ENCODE results near the gene C20orf96. TPM values are rescaled to one million over a fixed set of nuclear protein-coding genes. Genes with fewer than 3 reads are reported as not detected.

Gene C20orf96
- total and polyA plus RNA-seq, 2 donors (not counting 3 experiments of a cell fraction or from before 2014, with no cell fraction given): 17.0 to 17.2 TPM

DNA sequence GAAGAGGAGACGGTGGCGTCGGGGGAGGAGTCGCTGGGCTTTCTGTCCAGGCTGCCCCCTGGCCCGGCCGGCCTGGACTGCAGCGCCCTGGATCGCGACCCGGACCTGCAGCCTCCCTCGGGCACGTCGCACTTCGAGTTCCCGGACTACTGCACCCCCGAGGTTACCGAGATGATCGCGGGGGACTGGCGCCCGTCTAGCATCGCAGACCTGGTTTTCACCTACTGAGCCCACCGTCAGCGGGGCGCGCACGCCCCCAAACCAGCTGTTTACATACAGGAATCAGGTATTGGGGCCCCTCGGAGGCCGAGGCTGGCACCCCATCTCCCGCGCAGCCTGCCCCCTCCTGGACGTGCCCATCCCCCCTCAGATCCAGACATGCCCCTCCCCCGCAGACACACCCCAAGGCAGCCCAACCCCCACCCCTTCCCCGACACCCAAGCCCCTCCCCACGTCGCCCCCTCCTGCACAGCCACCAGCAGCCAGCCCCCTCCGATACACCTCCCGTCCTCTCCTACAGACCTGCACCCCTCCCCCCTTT is 36.2 kb upstream of the C20orf96 start:
- H3K9me1 ChIP-seq (replicated peaks; ENCODE audit: control insufficient read depth, extremely low read depth, insufficient read depth, low read length): no peaks in the 10 kb centered on the region
- TF ChIP-seq EZH2 (IDR thresholded peaks at IDR 0.05; ENCODE audit: borderline replicate concordance, low read depth, low read length, severe bottlenecking) (no peak), MYC (IDR thresholded peaks at IDR 0.05; ENCODE audit: low read depth, low read length) (no peak), POLR2A (IDR thresholded peaks at IDR 0.05; ENCODE audit: low read depth, low read length) (peak; percentile 44)
- intact Hi-C loops (cut with micrococcal nuclease) (loop anchor here (1.0 kb wide), 2 partner anchors 21 to 36 kb away; partner anchors contain the start of genes C20orf96 and NRSN2), dilution Hi-C loops (cut with MboI; ENCODE audit: extremely low pct_ligation_motif_present, low sequenced_read_pairs) (no loop called here)
- POLR2A ChIA-PET: interaction anchor here (1.0 to 2.1 kb wide), 2 partner anchors 17 to 28 kb away, joined by 4 to 9 read pairs; no protein-coding TSS in a partner anchor
- no peaks in the 10 kb centered on the region for H3K36me3 ChIP-seq (ENCODE audit: control insufficient read depth in 2 of 2, extremely low read depth in 1 of 2, insufficient read depth in 2 of 2, low read length in 2 of 2)
- no peak for FAIRE-seq
- H3K9ac ChIP-seq (replicated peaks; ENCODE audit: extremely low read depth, insufficient read depth, low read length): peak overlapping the region; percentile 63
- no peaks in the 10 kb centered on the region for H4K20me1 ChIP-seq (replicated peaks; ENCODE audit: control insufficient read depth, extremely low read depth, insufficient read depth, low read length)
- BruUV-seq (replicated peaks): no TSS peak
- DNase-seq (ENCODE audit: low read depth, low spot score): peak; percentile 41
- no peaks in the 10 kb centered on the region for H3K27me3 ChIP-seq (ENCODE audit: control insufficient read depth in 2 of 2, insufficient read depth in 2 of 2, low read length in 2 of 2)
- peak overlapping the region; percentile 18 for H3K27ac ChIP-seq (ENCODE audit: insufficient read depth, low read depth, low read length)
- peaks cover 25% of the 10 kb centered on the region for H3K4me1 ChIP-seq (ENCODE audit: control insufficient read depth, extremely low read depth, insufficient read depth, low read length)
- peak overlapping the region; percentile 24 for H3K4me2 ChIP-seq (ENCODE audit: insufficient read depth, low read length)
- H3K9me3 ChIP-seq (replicated peaks; ENCODE audit: control insufficient read depth, insufficient read depth, low read length): no peaks in the 10 kb centered on the region
- CTCF ChIA-PET: interaction anchor here (1.2 to 4.2 kb wide), 4 partner anchors 15 to 60 kb away, joined by 3 to 39 read pairs (median 12); partner anchors contain the start of gene ZCCHC3
- H3K4me3 ChIP-seq (replicated peaks in 1 of 3; ENCODE audit: insufficient read depth in 1 of 3, low read depth in 1 of 3, low read length in 3 of 3): peak overlapping the region; percentile 42 to 69 (median 54)
- peak overlapping the region; percentile 1 for H2AFZ ChIP-seq (ENCODE audit: low read depth, low read length)
- peaks cover 15% of the 10 kb centered on the region for H3K79me2 ChIP-seq (ENCODE audit: control insufficient read depth, insufficient read depth, low read length)

DNA sequence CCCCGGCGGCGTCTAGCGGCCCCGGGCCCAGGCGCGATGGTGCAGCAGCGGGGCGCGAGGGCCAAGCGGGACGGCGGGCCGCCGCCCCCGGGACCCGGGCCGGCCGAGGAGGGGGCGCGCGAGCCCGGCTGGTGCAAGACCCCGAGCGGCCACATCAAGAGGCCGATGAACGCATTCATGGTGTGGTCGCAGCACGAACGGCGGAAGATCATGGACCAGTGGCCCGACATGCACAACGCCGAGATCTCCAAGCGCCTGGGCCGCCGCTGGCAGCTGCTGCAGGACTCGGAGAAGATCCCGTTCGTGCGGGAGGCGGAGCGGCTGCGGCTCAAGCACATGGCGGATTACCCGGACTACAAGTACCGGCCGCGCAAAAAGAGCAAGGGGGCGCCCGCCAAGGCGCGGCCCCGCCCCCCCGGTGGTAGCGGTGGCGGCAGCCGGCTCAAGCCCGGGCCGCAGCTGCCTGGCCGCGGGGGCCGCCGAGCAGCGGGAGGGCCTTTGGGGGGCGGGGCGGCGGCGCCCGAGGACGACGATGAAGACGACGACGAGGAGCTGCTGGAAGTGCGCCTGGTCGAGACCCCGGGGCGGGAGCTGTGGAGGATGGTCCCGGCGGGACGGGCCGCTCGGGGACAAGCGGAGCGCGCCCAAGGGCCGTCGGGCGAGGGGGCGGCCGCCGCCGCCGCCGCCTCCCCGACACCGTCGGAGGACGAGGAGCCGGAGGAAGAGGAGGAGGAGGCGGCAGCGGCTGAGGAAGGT is 35.5 kb upstream of the C20orf96 start:
- Histone ChIP-seq H3K36me3 (ENCODE audit: control insufficient read depth in 2 of 2, extremely low read depth in 1 of 2, insufficient read depth in 2 of 2, low read length in 2 of 2) (no peaks in the 10 kb centered on the region), H3K27me3 (ENCODE audit: control insufficient read depth in 2 of 2, insufficient read depth in 2 of 2, low read length in 2 of 2) (no peaks in the 10 kb centered on the region), H3K27ac (ENCODE audit: insufficient read depth, low read depth, low read length) (peak overlapping the region; percentile 18), H3K4me3 (replicated peaks in 1 of 3; ENCODE audit: insufficient read depth in 1 of 3, low read depth in 1 of 3, low read length in 3 of 3) (peak overlapping the region; percentile 42 to 69 (median 54)), H3K9ac (replicated peaks; ENCODE audit: extremely low read depth, insufficient read depth, low read length) (peak overlapping the region; percentile 63), H3K4me1 (ENCODE audit: control insufficient read depth, extremely low read depth, insufficient read depth, low read length) (peaks cover 25% of the 10 kb centered on the region), H3K9me3 (replicated peaks; ENCODE audit: control insufficient read depth, insufficient read depth, low read length) (no peaks in the 10 kb centered on the region), H4K20me1 (replicated peaks; ENCODE audit: control insufficient read depth, extremely low read depth, insufficient read depth, low read length) (no peaks in the 10 kb centered on the region), H3K9me1 (replicated peaks; ENCODE audit: control insufficient read depth, extremely low read depth, insufficient read depth, low read length) (no peaks in the 10 kb centered on the region), H2AFZ (ENCODE audit: low read depth, low read length) (peak overlapping the region; percentile 42), H3K4me2 (ENCODE audit: insufficient read depth, low read length) (peak overlapping the region; percentile 33), H3K79me2 (ENCODE audit: control insufficient read depth, insufficient read depth, low read length) (peaks cover 15% of the 10 kb centered on the region)
- BruUV-seq (replicated peaks): no TSS peak
- dilution Hi-C loops (cut with MboI; ENCODE audit: extremely low pct_ligation_motif_present, low sequenced_read_pairs): no loop called here
- TF ChIP-seq, protein P1, sequence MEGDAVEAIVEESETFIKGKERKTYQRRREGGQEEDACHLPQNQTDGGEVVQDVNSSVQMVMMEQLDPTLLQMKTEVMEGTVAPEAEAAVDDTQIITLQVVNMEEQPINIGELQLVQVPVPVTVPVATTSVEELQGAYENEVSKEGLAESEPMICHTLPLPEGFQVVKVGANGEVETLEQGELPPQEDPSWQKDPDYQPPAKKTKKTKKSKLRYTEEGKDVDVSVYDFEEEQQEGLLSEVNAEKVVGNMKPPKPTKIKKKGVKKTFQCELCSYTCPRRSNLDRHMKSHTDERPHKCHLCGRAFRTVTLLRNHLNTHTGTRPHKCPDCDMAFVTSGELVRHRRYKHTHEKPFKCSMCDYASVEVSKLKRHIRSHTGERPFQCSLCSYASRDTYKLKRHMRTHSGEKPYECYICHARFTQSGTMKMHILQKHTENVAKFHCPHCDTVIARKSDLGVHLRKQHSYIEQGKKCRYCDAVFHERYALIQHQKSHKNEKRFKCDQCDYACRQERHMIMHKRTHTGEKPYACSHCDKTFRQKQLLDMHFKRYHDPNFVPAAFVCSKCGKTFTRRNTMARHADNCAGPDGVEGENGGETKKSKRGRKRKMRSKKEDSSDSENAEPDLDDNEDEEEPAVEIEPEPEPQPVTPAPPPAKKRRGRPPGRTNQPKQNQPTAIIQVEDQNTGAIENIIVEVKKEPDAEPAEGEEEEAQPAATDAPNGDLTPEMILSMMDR (IDR thresholded peaks at IDR 0.05; ENCODE audit: extremely low read depth in 1 of 2, insufficient read depth in 1 of 2, low read depth in 1 of 2, low read length in 2 of 2): no peak
- TF ChIP-seq FOS (IDR thresholded peaks at IDR 0.05; ENCODE audit: borderline replicate concordance, insufficient read depth, low read length) (no peak), JUN (IDR thresholded peaks at IDR 0.05; ENCODE audit: borderline replicate concordance, insufficient read depth, insufficient read length, low read depth) (no peak), GATA2 (IDR thresholded peaks at IDR 0.05; ENCODE audit: insufficient read depth, insufficient read length, low read depth, low read length) (no peak)
- ChIA-PET CTCF (interaction anchor here (0.9 to 4.2 kb wide), 6 partner anchors 14 to 67 kb away, joined by 3 to 39 read pairs (median 5); partner anchors contain the start of gene ZCCHC3), POLR2A (interaction anchor here (1.0 to 2.1 kb wide), 2 partner anchors 16 to 27 kb away, joined by 4 to 9 read pairs; no protein-coding TSS in a partner anchor)
- intact Hi-C loops (cut with micrococcal nuclease): loop anchor here (1.0 kb wide), 1 partner anchor 59 kb away; no protein-coding TSS in a partner anchor
- peak; percentile 69 for DNase-seq (ENCODE audit: low read depth, low spot score)
- FAIRE-seq: no peak
